ENCODE measurements around the gene BABAM2. TPM values are rescaled to one million over a fixed set of nuclear protein-coding genes. Genes with fewer than 3 reads are reported as not detected.

BABAM2 gene
- total RNA-seq, 1 experiment from 2014 or later, result 27.1 TPM

DNA sequence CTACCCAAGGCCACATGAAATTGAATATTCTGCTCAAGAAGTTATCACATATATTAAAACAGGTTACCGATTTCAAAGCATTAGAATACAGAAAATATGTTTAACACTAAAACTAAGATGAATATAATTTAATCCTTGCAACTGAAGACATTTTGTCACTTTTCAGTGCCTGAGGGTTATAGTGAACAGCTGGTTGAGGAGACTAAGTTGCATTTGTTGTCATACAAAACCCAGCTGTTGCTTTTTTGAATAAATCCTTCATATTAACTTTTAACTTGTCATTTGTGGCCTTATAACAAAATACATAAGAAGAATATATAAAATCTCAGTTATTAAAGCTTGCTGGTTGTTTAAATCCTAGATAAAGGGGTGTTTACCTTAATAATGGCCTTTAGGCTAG lies 37.8 kb upstream of the BABAM2 start:
- Histone ChIP-seq H3K27me3 (ENCODE audit: insufficient read depth, low read length) (no peaks in the 10 kb centered on the region), H3K14ac (ENCODE audit: insufficient read depth, low read length) (no peak overlapping the region), H2BK20ac (ENCODE audit: low read depth, low read length, poor library complexity, severe bottlenecking) (no peak overlapping the region), H3K23me2 (ENCODE audit: insufficient read length, low read depth, low read length, poor library complexity, severe bottlenecking) (no peaks in the 10 kb centered on the region), H4K5ac (ENCODE audit: insufficient read length, low read depth, low read length) (no peak overlapping the region), H3K56ac (ENCODE audit: insufficient read length, low read depth, low read length) (no peak overlapping the region), H3K9me3 (ENCODE audit: control insufficient read depth, low read depth, low read length) (no peaks in the 10 kb centered on the region), H4K91ac (ENCODE audit: insufficient read length, low read depth, low read length) (no peak overlapping the region), H3K23ac (ENCODE audit: insufficient read length, low read depth, low read length) (no peak overlapping the region), H2BK5ac (ENCODE audit: insufficient read length, low read length) (no peak overlapping the region), H3T11ph (ENCODE audit: low read length) (no peak overlapping the region), H2BK12ac (ENCODE audit: insufficient read length, low read depth, low read length) (no peak overlapping the region), H3K79me1 (ENCODE audit: insufficient read depth, low read depth, low read length, poor library complexity, severe bottlenecking) (no peaks in the 10 kb centered on the region), H3K9ac (ENCODE audit: extremely low read depth, insufficient read length, low read length) (no peak overlapping the region), H3K4me1 (ENCODE audit: insufficient read depth, low read length) (no peaks in the 10 kb centered on the region), H4K8ac (replicated peaks; ENCODE audit: insufficient read length, low read depth, low read length) (no peak overlapping the region), H3K4ac (ENCODE audit: low read depth, low read length) (no peak overlapping the region), H2AK5ac (ENCODE audit: insufficient read length, low read length) (no peak overlapping the region), H4K20me1 (ENCODE audit: control insufficient read depth, insufficient read depth, insufficient read length) (no peaks in the 10 kb centered on the region), H2BK15ac (ENCODE audit: low read depth, low read length) (no peak overlapping the region), H2AFZ (ENCODE audit: low read length) (no peak overlapping the region), H2BK120ac (ENCODE audit: low read depth, low read length, poor library complexity, severe bottlenecking) (no peak overlapping the region), H3K27ac (ENCODE audit: insufficient read length, low read depth, low read length) (no peak overlapping the region), H3K79me2 (ENCODE audit: insufficient read depth, low read length) (no peaks in the 10 kb centered on the region), H3K4me2 (ENCODE audit: insufficient read depth, insufficient read length, low read length) (no peak overlapping the region), H3K18ac (ENCODE audit: insufficient read length, low read depth, low read length) (no peak overlapping the region)
- TF ChIP-seq CTCF (conservative IDR thresholded peaks at IDR 0.05), result no peak
- Mint-ChIP-seq H3K4me1 (no peaks in the 10 kb centered on the region), H3K27ac (no peak overlapping the region), H3K27me3 (ENCODE audit: low read depth) (peaks cover 6% of the 10 kb centered on the region; the same call in 1 of the 2 replicates), H3K4me3 (no peak overlapping the region), H3K36me3 (ENCODE audit: insufficient read depth in 1 of 3, low read depth in 3 of 3) (no peaks in the 10 kb centered on the region; a peak in 3 of 7 replicates), H3K9me3 (peaks cover 10 to 16% of the 10 kb centered on the region in 2 experiments)
- no peak for DNase-seq
- no CpG with 5 or more reads among the region's 1 CpG for whole genome bisulfite sequencing (ENCODE audit: extremely low coverage, insufficient read length, low lambda C conversion rate)

All from H9 (cell line).